ENCODE measurements around the gene ASTN2. TPM values are rescaled to one million over a fixed set of nuclear protein-coding genes. Genes with fewer than 3 reads are reported as not detected.

The ASTN2 gene
- total RNA-seq, 1 donor from 2014 or later = 10.0 TPM

- Mint-ChIP-seq H3K9me3 (ENCODE audit: unreplicated experiment) (no peaks in the 10 kb centered on the region), H3K4me1 (ENCODE audit: unreplicated experiment) (peaks cover 6% of the 10 kb centered on the region), H3K36me3 (ENCODE audit: low read depth, unreplicated experiment) (no peaks in the 10 kb centered on the region), H3K27ac (ENCODE audit: unreplicated experiment) (no peak overlapping the region), H3K4me3 (ENCODE audit: unreplicated experiment) (no peak overlapping the region), H3K27me3 (ENCODE audit: unreplicated experiment) (no peaks in the 10 kb centered on the region)
- DNase-seq (ENCODE audit: low spot score) = no peak
- TF ChIP-seq, protein P1, sequence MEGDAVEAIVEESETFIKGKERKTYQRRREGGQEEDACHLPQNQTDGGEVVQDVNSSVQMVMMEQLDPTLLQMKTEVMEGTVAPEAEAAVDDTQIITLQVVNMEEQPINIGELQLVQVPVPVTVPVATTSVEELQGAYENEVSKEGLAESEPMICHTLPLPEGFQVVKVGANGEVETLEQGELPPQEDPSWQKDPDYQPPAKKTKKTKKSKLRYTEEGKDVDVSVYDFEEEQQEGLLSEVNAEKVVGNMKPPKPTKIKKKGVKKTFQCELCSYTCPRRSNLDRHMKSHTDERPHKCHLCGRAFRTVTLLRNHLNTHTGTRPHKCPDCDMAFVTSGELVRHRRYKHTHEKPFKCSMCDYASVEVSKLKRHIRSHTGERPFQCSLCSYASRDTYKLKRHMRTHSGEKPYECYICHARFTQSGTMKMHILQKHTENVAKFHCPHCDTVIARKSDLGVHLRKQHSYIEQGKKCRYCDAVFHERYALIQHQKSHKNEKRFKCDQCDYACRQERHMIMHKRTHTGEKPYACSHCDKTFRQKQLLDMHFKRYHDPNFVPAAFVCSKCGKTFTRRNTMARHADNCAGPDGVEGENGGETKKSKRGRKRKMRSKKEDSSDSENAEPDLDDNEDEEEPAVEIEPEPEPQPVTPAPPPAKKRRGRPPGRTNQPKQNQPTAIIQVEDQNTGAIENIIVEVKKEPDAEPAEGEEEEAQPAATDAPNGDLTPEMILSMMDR (IDR thresholded peaks at IDR 0.05; ENCODE audit: unreplicated experiment) = no peak
Observed at GRCh38 chr9:117008461-117008860, 406.4 kb downstream of the ASTN2 start.

DNA sequence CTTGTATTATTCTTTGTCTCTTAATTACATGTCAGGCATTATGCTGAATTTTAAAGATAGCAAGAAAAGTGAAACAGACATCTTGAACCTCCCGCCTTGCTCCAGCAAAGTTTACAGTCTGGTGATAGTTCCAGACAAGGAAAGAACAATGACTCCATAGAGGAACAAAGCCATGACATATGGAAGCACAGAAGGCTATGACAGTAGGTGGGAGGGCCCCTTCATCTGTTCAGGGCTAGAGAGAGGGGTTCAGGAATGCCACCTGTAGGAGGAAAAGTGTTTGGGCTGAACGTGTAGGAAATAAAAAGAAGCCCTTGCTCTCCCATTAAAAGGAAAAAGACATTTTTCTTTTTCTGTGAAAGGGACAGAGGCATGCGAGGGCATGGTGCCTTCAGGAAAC, 412.2 kb downstream of the ASTN2 start:
- no peak for DNase-seq (ENCODE audit: low spot score)
- H3K27me3 Mint-ChIP-seq (ENCODE audit: unreplicated experiment) = no peaks in the 10 kb centered on the region
- peaks cover 6% of the 10 kb centered on the region for H3K4me1 Mint-ChIP-seq (ENCODE audit: unreplicated experiment)
- H3K9me3 Mint-ChIP-seq (ENCODE audit: unreplicated experiment) = no peaks in the 10 kb centered on the region
- H3K4me3 Mint-ChIP-seq (ENCODE audit: unreplicated experiment) = no peak overlapping the region
- TF ChIP-seq, protein P1 (IDR thresholded peaks at IDR 0.05; ENCODE audit: unreplicated experiment) = no peak
- H3K27ac Mint-ChIP-seq (ENCODE audit: unreplicated experiment) = no peak overlapping the region
- no peaks in the 10 kb centered on the region for H3K36me3 Mint-ChIP-seq (ENCODE audit: low read depth, unreplicated experiment)

GRCh38 chr9:117000834-117001233, 414.0 kb downstream of the ASTN2 start:
- no peaks in the 10 kb centered on the region for H3K27me3 Mint-ChIP-seq (ENCODE audit: unreplicated experiment)
- H3K27ac Mint-ChIP-seq (ENCODE audit: unreplicated experiment) = no peak overlapping the region
- H3K4me3 Mint-ChIP-seq (ENCODE audit: unreplicated experiment) = no peak overlapping the region
- TF ChIP-seq, protein P1 (IDR thresholded peaks at IDR 0.05; ENCODE audit: unreplicated experiment) = no peak
- no peaks in the 10 kb centered on the region for H3K36me3 Mint-ChIP-seq (ENCODE audit: low read depth, unreplicated experiment)
- peaks cover 6% of the 10 kb centered on the region for H3K4me1 Mint-ChIP-seq (ENCODE audit: unreplicated experiment)
- no peaks in the 10 kb centered on the region for H3K9me3 Mint-ChIP-seq (ENCODE audit: unreplicated experiment)
- DNase-seq (ENCODE audit: low spot score) = no peak

DNA sequence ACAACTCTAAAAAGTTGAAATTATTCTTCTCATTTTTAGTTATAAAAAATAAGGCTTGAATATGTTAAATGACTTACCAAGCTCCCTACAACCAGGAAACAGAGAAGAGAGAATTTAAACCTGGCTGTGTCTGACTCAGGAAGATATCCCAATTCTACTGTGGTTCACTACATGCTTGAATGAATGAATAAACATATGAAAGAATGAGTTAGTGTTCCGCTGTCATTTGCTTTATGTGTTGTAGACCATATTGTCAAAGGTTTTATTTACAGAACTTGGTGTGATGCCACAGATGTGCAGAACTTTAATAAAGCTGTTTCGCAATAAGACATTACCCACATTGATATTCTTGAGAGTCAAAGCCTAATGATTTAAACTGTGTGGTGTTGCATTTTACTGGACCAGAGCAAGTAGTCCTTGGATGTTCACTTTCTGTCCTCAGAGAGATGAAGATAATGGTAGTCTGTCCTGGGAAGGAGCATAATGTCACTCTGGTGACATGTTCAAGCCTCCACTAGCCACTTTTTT, 414.6 kb downstream of the ASTN2 start:
- Mint-ChIP-seq H3K36me3 (ENCODE audit: low read depth, unreplicated experiment) (no peaks in the 10 kb centered on the region), H3K4me1 (ENCODE audit: unreplicated experiment) (peaks cover under 1% of the 10 kb centered on the region), H3K27me3 (ENCODE audit: unreplicated experiment) (no peaks in the 10 kb centered on the region), H3K9me3 (ENCODE audit: unreplicated experiment) (no peaks in the 10 kb centered on the region), H3K4me3 (ENCODE audit: unreplicated experiment) (no peak overlapping the region), H3K27ac (ENCODE audit: unreplicated experiment) (no peak overlapping the region)
- TF ChIP-seq, protein P1 (IDR thresholded peaks at IDR 0.05; ENCODE audit: unreplicated experiment) = no peak
- DNase-seq (ENCODE audit: low spot score) = no peak

DNA sequence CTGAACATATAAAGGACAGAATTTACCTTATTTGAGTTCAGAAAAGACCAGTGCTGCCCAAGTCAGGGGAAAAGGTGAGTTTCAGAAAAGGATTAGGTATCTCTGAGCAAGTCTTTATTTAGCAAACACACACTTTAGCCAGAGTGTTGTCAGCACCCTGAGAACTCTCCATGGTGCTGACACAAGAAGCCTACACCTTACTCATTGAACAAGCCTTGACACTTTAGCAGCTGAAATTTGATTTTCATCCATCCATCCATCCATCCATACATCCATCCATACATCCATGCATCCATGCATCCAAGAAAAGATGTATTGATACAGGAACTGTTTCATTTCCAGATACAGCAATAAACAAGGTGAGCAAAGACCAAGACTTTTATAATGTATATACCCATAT, 416.6 kb downstream of the ASTN2 start:
- H3K4me3 Mint-ChIP-seq (ENCODE audit: unreplicated experiment) = no peak overlapping the region
- H3K27me3 Mint-ChIP-seq (ENCODE audit: unreplicated experiment) = no peaks in the 10 kb centered on the region
- H3K27ac Mint-ChIP-seq (ENCODE audit: unreplicated experiment) = no peak overlapping the region
- peak; percentile 50 for DNase-seq (ENCODE audit: low spot score)
- H3K36me3 Mint-ChIP-seq (ENCODE audit: low read depth, unreplicated experiment) = no peaks in the 10 kb centered on the region
- TF ChIP-seq, protein P1 (IDR thresholded peaks at IDR 0.05; ENCODE audit: unreplicated experiment) = no peak
- no peaks in the 10 kb centered on the region for H3K9me3 Mint-ChIP-seq (ENCODE audit: unreplicated experiment)
- H3K4me1 Mint-ChIP-seq (ENCODE audit: unreplicated experiment) = no peaks in the 10 kb centered on the region
